ENCODE measurements around the gene TMEM14A. TPM values are rescaled to one million over a fixed set of nuclear protein-coding genes. Genes with fewer than 3 reads are reported as not detected.

TMEM14A gene
- total RNA-seq, 1 donor from 2014 or later: 21.2 TPM

- no peak for TF ChIP-seq CTCF (IDR thresholded peaks at IDR 0.05; ENCODE audit: unreplicated experiment)
- Mint-ChIP-seq H3K36me3 (peaks cover 15% of the 10 kb centered on the region), H3K27me3 (ENCODE audit: low read depth) (no peaks in the 10 kb centered on the region), H3K9me3 (peaks cover 4% of the 10 kb centered on the region), H3K4me3 (no peak overlapping the region), H3K27ac (no peak overlapping the region), H3K4me1 (no peaks in the 10 kb centered on the region)
- no peak for DNase-seq (ENCODE audit: low spot score in 2 of 2, unreplicated experiment in 2 of 2)
Observed at GRCh38 chr6:52686878-52687699, 16.2 kb downstream of the TMEM14A start.

- no peak for TF ChIP-seq CTCF (IDR thresholded peaks at IDR 0.05; ENCODE audit: unreplicated experiment)
- no peak for DNase-seq (ENCODE audit: low spot score in 2 of 2, unreplicated experiment in 2 of 2)
- no peaks in the 10 kb centered on the region for H3K27me3 Mint-ChIP-seq (ENCODE audit: low read depth)
- H3K36me3 Mint-ChIP-seq: peaks cover 5% of the 10 kb centered on the region
- H3K27ac Mint-ChIP-seq: no peak overlapping the region
- H3K4me1 Mint-ChIP-seq: no peaks in the 10 kb centered on the region
- no peak overlapping the region for H3K4me3 Mint-ChIP-seq
- H3K9me3 Mint-ChIP-seq: peaks cover 7% of the 10 kb centered on the region
Observed at GRCh38 chr6:52689857-52690256, 18.9 kb downstream of the TMEM14A start.

GRCh38 chr6:52691718-52692117 lies 20.8 kb downstream of the TMEM14A start:
- H3K4me3 Mint-ChIP-seq: no peak overlapping the region
- no peak overlapping the region for H3K27ac Mint-ChIP-seq
- no peaks in the 10 kb centered on the region for H3K36me3 Mint-ChIP-seq
- no peaks in the 10 kb centered on the region for H3K4me1 Mint-ChIP-seq
- DNase-seq (ENCODE audit: low spot score in 2 of 2, unreplicated experiment in 2 of 2): no peak
- H3K9me3 Mint-ChIP-seq: peaks cover 7% of the 10 kb centered on the region
- H3K27me3 Mint-ChIP-seq (ENCODE audit: low read depth): no peaks in the 10 kb centered on the region
- TF ChIP-seq CTCF (IDR thresholded peaks at IDR 0.05; ENCODE audit: unreplicated experiment): no peak

GRCh38 chr6:52693773-52694172 lies 22.9 kb downstream of the TMEM14A start:
- no peak overlapping the region for H3K4me3 Mint-ChIP-seq
- TF ChIP-seq CTCF (IDR thresholded peaks at IDR 0.05; ENCODE audit: unreplicated experiment): no peak
- DNase-seq (ENCODE audit: low spot score in 2 of 2, unreplicated experiment in 2 of 2): no peak
- H3K4me1 Mint-ChIP-seq: peaks cover 8% of the 10 kb centered on the region
- peaks cover 4% of the 10 kb centered on the region for H3K9me3 Mint-ChIP-seq
- H3K27ac Mint-ChIP-seq: no peak overlapping the region
- no peaks in the 10 kb centered on the region for H3K36me3 Mint-ChIP-seq
- no peaks in the 10 kb centered on the region for H3K27me3 Mint-ChIP-seq (ENCODE audit: low read depth)

GRCh38 chr6:52694404-52694803 lies 23.5 kb downstream of the TMEM14A start:
- no peak overlapping the region for H3K4me3 Mint-ChIP-seq
- H3K36me3 Mint-ChIP-seq: no peaks in the 10 kb centered on the region
- no peaks in the 10 kb centered on the region for H3K27me3 Mint-ChIP-seq (ENCODE audit: low read depth)
- TF ChIP-seq CTCF (IDR thresholded peaks at IDR 0.05; ENCODE audit: unreplicated experiment): no peak
- H3K9me3 Mint-ChIP-seq: peaks cover 4% of the 10 kb centered on the region
- H3K27ac Mint-ChIP-seq: no peak overlapping the region
- DNase-seq (ENCODE audit: low spot score in 2 of 2, unreplicated experiment in 2 of 2): no peak
- peaks cover 8% of the 10 kb centered on the region for H3K4me1 Mint-ChIP-seq
